ENCODE data around the gene DENND6A. TPM values are rescaled to one million over a fixed set of nuclear protein-coding genes. Genes with fewer than 3 reads are reported as not detected.

The DENND6A gene
- total and polyA plus RNA-seq, 4 donors = 8.2 to 53.8 (median 18.9) TPM

DNA sequence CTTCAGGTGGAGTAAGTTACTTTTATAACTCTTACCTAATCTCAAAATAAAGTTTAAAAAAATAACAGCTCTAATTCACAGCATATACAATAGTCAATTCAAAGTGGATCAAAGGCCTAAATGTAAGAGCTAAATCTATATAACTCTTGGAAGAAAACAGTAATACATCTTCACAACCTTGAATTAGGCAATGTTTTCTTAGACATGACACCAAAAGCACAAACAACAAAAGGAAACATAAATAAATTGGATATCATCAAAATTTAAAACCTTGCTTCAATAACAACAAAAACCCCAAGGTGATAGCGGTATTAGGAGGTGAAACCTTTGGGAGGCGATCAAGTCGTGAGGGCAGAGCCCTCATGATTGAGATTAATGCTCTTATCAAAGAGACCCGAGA lies 12.8 kb downstream of the DENND6A start:
- Histone ChIP-seq H3K4me1 (ENCODE audit: control insufficient read depth in 5 of 5, insufficient read depth in 5 of 5, low read length in 5 of 5) (peaks cover 0 to 7% (median 0%) of the 10 kb centered on the region in 5 donors), H3K27ac (ENCODE audit: low read depth in 1 of 2, low read length in 1 of 2) (no peak overlapping the region), H3K4me3 (no peak overlapping the region), H3K9me3 (ENCODE audit: control insufficient read depth in 4 of 4, insufficient read depth in 3 of 4, low read length in 3 of 4) (no peaks in the 10 kb centered on the region), H3K36me3 (ENCODE audit: control insufficient read depth in 4 of 4, insufficient read depth in 4 of 4, low read length in 4 of 4) (peaks cover 0 to 8% (median 5%) of the 10 kb centered on the region in 4 donors), H3K27me3 (ENCODE audit: control insufficient read depth in 3 of 3, insufficient read depth in 3 of 3, low read length in 2 of 3) (no peaks in the 10 kb centered on the region), H3K9ac (ENCODE audit: insufficient read depth in 1 of 2, low read length in 2 of 2) (no peak overlapping the region)
- TF ChIP-seq, protein P1, sequence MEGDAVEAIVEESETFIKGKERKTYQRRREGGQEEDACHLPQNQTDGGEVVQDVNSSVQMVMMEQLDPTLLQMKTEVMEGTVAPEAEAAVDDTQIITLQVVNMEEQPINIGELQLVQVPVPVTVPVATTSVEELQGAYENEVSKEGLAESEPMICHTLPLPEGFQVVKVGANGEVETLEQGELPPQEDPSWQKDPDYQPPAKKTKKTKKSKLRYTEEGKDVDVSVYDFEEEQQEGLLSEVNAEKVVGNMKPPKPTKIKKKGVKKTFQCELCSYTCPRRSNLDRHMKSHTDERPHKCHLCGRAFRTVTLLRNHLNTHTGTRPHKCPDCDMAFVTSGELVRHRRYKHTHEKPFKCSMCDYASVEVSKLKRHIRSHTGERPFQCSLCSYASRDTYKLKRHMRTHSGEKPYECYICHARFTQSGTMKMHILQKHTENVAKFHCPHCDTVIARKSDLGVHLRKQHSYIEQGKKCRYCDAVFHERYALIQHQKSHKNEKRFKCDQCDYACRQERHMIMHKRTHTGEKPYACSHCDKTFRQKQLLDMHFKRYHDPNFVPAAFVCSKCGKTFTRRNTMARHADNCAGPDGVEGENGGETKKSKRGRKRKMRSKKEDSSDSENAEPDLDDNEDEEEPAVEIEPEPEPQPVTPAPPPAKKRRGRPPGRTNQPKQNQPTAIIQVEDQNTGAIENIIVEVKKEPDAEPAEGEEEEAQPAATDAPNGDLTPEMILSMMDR (IDR thresholded peaks at IDR 0.05; ENCODE audit: control extremely low read depth, extremely low read depth) = no peak
- 97 to 98% methylated on average over 4 of the region's 4 CpGs for WGBS, 2 donors
- DNase-seq (no peak), ATAC-seq (ENCODE audit: insufficient read depth, low FRiP score) (no peak)

DNA sequence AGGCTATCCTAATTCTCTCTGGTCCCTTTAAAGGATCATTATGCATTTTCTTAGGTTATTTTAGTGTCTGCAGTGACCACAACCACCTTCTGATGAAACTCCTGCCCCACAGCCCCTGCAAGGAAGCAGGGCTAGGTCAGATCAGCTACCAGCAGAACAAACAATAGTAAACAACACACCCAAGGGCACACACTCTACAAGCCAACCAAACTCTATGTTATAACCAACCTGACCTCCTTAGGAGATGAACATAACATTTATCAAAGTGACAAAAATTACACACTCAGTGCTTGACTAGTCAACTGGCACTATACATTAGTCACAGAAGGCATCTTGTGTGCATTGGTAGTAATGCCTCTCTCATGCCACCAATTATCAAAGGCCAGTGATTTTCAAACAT lies 17.3 kb downstream of the DENND6A start:
- DNase-seq (no peak), ATAC-seq (ENCODE audit: insufficient read depth, low FRiP score) (no peak)
- Histone ChIP-seq H3K27me3 (ENCODE audit: control insufficient read depth in 3 of 3, insufficient read depth in 3 of 3, low read length in 2 of 3) (no peaks in the 10 kb centered on the region), H3K4me3 (no peak overlapping the region), H3K27ac (ENCODE audit: low read depth in 1 of 2, low read length in 1 of 2) (no peak overlapping the region), H3K4me1 (ENCODE audit: control insufficient read depth in 5 of 5, insufficient read depth in 5 of 5, low read length in 5 of 5) (peaks cover 0 to 7% (median 0%) of the 10 kb centered on the region in 5 donors), H3K9ac (ENCODE audit: insufficient read depth in 1 of 2, low read length in 2 of 2) (no peak overlapping the region), H3K9me3 (ENCODE audit: control insufficient read depth in 4 of 4, insufficient read depth in 3 of 4, low read length in 3 of 4) (no peaks in the 10 kb centered on the region), H3K36me3 (ENCODE audit: control insufficient read depth in 4 of 4, insufficient read depth in 4 of 4, low read length in 4 of 4) (peaks cover 0 to 14% (median 5%) of the 10 kb centered on the region in 4 donors)
- TF ChIP-seq, protein P1 (IDR thresholded peaks at IDR 0.05; ENCODE audit: control extremely low read depth, extremely low read depth) = no peak

DNA sequence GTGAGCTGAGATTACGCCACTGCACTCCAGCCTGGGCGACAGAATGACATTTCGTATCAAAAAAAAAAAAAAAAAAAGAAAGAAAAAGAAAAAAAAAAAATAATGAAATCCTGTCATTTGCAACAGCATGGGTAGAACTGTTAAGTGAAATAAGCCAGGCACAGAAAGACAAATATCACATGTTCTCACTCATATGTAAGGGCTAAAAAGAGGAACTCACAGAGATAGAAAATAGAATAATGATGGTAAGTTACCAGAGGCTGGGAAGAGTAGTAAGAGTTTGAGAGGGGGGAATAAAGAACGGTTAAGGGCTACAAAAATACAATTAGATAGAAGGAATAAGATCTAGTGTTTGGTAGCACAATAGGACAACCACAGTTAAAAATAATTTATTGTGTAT lies 19.7 kb downstream of the DENND6A start:
- Histone ChIP-seq H3K9me3 (ENCODE audit: control insufficient read depth in 4 of 4, insufficient read depth in 3 of 4, low read length in 3 of 4) (no peaks in the 10 kb centered on the region), H3K27ac (ENCODE audit: low read depth in 1 of 2, low read length in 1 of 2) (peak overlapping the region in 1 of 2 donors; percentile 9), H3K9ac (ENCODE audit: insufficient read depth in 1 of 2, low read length in 2 of 2) (no peak overlapping the region), H3K36me3 (ENCODE audit: control insufficient read depth in 4 of 4, insufficient read depth in 4 of 4, low read length in 4 of 4) (peaks cover 0 to 8% (median 4%) of the 10 kb centered on the region in 4 donors), H3K4me1 (ENCODE audit: control insufficient read depth in 5 of 5, insufficient read depth in 5 of 5, low read length in 5 of 5) (peaks cover 0 to under 1% (median 0%) of the 10 kb centered on the region in 5 donors), H3K27me3 (ENCODE audit: control insufficient read depth in 3 of 3, insufficient read depth in 3 of 3, low read length in 2 of 3) (no peaks in the 10 kb centered on the region), H3K4me3 (no peak overlapping the region)
- ATAC-seq (ENCODE audit: insufficient read depth, low FRiP score) (no peak), DNase-seq (no peak)
- 73% methylated on average over 4 of the region's 4 CpGs for WGBS, 2 donors
- TF ChIP-seq, protein P1 (IDR thresholded peaks at IDR 0.05; ENCODE audit: control extremely low read depth, extremely low read depth) = no peak

DNA sequence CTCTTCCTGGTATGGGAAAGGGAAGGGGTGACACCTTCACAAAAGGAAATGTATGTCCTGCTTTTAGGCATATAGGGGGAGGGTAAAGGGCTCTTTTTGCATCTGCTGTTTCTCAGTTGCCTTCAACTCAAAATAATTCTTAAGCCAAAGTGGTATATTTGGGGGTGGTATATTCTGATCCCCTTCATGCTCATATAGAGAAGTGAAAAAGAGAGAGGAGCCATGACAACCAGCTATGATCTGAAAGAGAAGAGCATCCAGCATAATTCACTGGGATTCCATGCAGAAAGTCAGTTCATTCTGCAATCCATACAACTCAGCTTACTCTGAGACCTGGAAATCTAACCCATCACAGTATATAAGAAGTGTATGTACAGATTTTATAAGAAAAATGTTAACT lies 22.3 kb downstream of the DENND6A start:
- no peak overlapping the region for H3K27ac ChIP-seq (ENCODE audit: low read depth in 1 of 2, low read length in 1 of 2)
- H3K27me3 ChIP-seq (ENCODE audit: control insufficient read depth in 3 of 3, insufficient read depth in 3 of 3, low read length in 2 of 3) = no peaks in the 10 kb centered on the region
- DNase-seq (no peak), ATAC-seq (ENCODE audit: insufficient read depth, low FRiP score) (no peak)
- TF ChIP-seq, protein P1 (IDR thresholded peaks at IDR 0.05; ENCODE audit: control extremely low read depth, extremely low read depth) = no peak
- H3K4me3 ChIP-seq = no peak overlapping the region
- H3K9ac ChIP-seq (ENCODE audit: insufficient read depth in 1 of 2, low read length in 2 of 2) = no peak overlapping the region
- H3K4me1 ChIP-seq (ENCODE audit: control insufficient read depth in 5 of 5, insufficient read depth in 5 of 5, low read length in 5 of 5) = no peaks in the 10 kb centered on the region
- H3K36me3 ChIP-seq (ENCODE audit: control insufficient read depth in 4 of 4, insufficient read depth in 4 of 4, low read length in 4 of 4) = peaks cover 3 to 9% (median 5%) of the 10 kb centered on the region in 4 donors
- H3K9me3 ChIP-seq (ENCODE audit: control insufficient read depth in 4 of 4, insufficient read depth in 3 of 4, low read length in 3 of 4) = no peaks in the 10 kb centered on the region

All from lung (tissue), 12 donors.